K562 (cell line): Measurements from ENCODE around the gene WWOX. TPM values are rescaled to one million over a fixed set of nuclear protein-coding genes. Genes with fewer than 3 reads are reported as not detected.

Experiments
- ATAC-seq: fragments of 200-7000 bp; cut with Tn5 transposase; 3 replicates; pipeline ENCODE4 v1.9.1; 2020; ENCODE audit warnings: moderate library complexity
- BruUV-seq: library from RNA; stranded (reverse); fragments of 400-500 nt; replicated peaks from 2 replicates; lab custom pipeline; 2021; lab: Mats Ljungman, UMichigan
- CTCF ChIA-PET: fragments of 300-600 bp; formaldehyde crosslinking; extraction: SDS; loops from one replicate; lab custom pipeline; 2021; ENCODE audit warnings: low intra/inter-chr PET ratio; lab: Yijun Ruan, JAX
- POLR2A ChIA-PET: fragments of 300-600, 350-650 bp; sonication (Branson Sonifier 250); formaldehyde crosslinking; extraction: SDS; loops from one replicate; lab custom pipeline; 2021; ENCODE audit warnings: antibody characterized with exemption, inconsistent platforms; lab: Yijun Ruan, JAX
- DNase-seq, 4 experiments: peaks; one replicate each; pipeline versions ENCODE4 v3.0.0 to v3.0.0-alpha.2; 2011 to 2018; ENCODE audit warnings: low spot score in 3 of 4, mixed read lengths in 3 of 4; ENCODE audit errors: extremely low read depth in 1 of 4
- FAIRE-seq: peaks from 2 replicates; lab custom pipeline; 2011; peaks lifted over from hg19 to GRCh38; lab: Jason Lieb, UNC
- H2AFZ ChIP-seq: 2 replicates; pipeline ENCODE4 v1.6.0; 2011; ENCODE audit warnings: low read depth, low read length, control low read depth, inconsistent platforms
- H3K27ac ChIP-seq: fragments of 200-600 bp; 3 replicates; pipeline ENCODE4 v1.8.0; 2011; ENCODE audit warnings: low read depth, mild to moderate bottlenecking, control low read depth, inconsistent platforms, low read length, moderate library complexity, mixed read lengths; ENCODE audit errors: extremely low read depth
- H3K27me3 ChIP-seq, 2 experiments: fragments of 300-600 bp in 1 of 2; 2 replicates in 1 of 2; 3 replicates in 1 of 2; pipeline versions ENCODE4 v1.6.0 to v1.8.0; 2011; ENCODE audit warnings: inconsistent platforms in 2 of 2, low read length in 2 of 2, mild to moderate bottlenecking in 1 of 2, mixed read lengths in 1 of 2, moderate library complexity in 1 of 2; ENCODE audit not compliant: control insufficient read depth in 2 of 2, insufficient read depth in 2 of 2
- H3K36me3 ChIP-seq: fragments of 300-600 bp; 3 replicates; pipeline ENCODE4 v1.8.0; 2011; ENCODE audit warnings: mild to moderate bottlenecking, low read length, inconsistent platforms; ENCODE audit not compliant: control insufficient read depth, insufficient read depth
- H3K4me1 ChIP-seq, 2 experiments: fragments of 200-600 bp in 1 of 2; replicated peaks in 1 of 2; 2 replicates in 1 of 2; 3 replicates in 1 of 2; pipeline versions ENCODE4 v1.5.1 to v1.8.0; 2011; ENCODE audit warnings: inconsistent platforms in 2 of 2, low read length in 2 of 2, mild to moderate bottlenecking in 1 of 2, mixed read lengths in 1 of 2, moderate library complexity in 1 of 2; ENCODE audit not compliant: control insufficient read depth in 2 of 2, insufficient read depth in 2 of 2
- H3K4me2 ChIP-seq: 2 replicates; pipeline ENCODE4 v1.6.1; 2011; ENCODE audit warnings: low read length, control low read depth, inconsistent platforms, mixed read lengths; ENCODE audit not compliant: insufficient read depth
- H3K4me3 ChIP-seq: fragments of 200-600 bp; sonication (generic), shearing (Covaris generic); 2 replicates; pipeline ENCODE4 v1.5.1; 2016; ENCODE audit warnings: control low read depth, inconsistent platforms
- H3K79me2 ChIP-seq: fragments of 200-600 bp; 3 replicates; pipeline ENCODE4 v1.8.0; 2011; ENCODE audit warnings: low read length, inconsistent platforms; ENCODE audit not compliant: control insufficient read depth, insufficient read depth
- H3K9ac ChIP-seq, 2 experiments: 2 replicates each; pipeline versions ENCODE4 v1.6.0 to v1.6.1; 2011; ENCODE audit warnings: low read depth in 2 of 2, low read length in 2 of 2, control low read depth in 1 of 2, inconsistent platforms in 1 of 2, mild to moderate bottlenecking in 1 of 2, mixed read lengths in 1 of 2; ENCODE audit not compliant: insufficient read depth in 1 of 2
- H3K9me1 ChIP-seq: one replicate; pipeline ENCODE4 v1.6.0; 2011; ENCODE audit warnings: inconsistent platforms, mild to moderate bottlenecking, low read length, moderate library complexity; ENCODE audit not compliant: control insufficient read depth, insufficient read depth
- H3K9me3 ChIP-seq: replicated peaks from 2 replicates; pipeline ENCODE4 v1.5.1; 2011; ENCODE audit warnings: low read depth, low read length, inconsistent platforms; ENCODE audit not compliant: control insufficient read depth, insufficient read depth
- H4K20me1 ChIP-seq: replicated peaks from 2 replicates; pipeline ENCODE4 v1.6.1; 2011; ENCODE audit warnings: low read length, inconsistent platforms, mixed read lengths; ENCODE audit not compliant: control insufficient read depth, insufficient read depth
- BACH1 ChIP-seq: fragments of 200-800 bp; sonication (Bioruptor generic); IDR thresholded peaks from 2 replicates; pipeline ENCODE4 v1.6.1; 2016; ENCODE audit warnings: missing genetic modification characterization, missing compliant biosample characterization
- BDP1 ChIP-seq: IDR thresholded peaks from 3 replicates; pipeline ENCODE4 v1.6.1; 2011; ENCODE audit not compliant: insufficient read length, insufficient read depth
- EGR1 ChIP-seq: fragments of 450-650 bp; conservative IDR thresholded peaks from 2 replicates; pipeline ENCODE4 v1.6.1; 2017; ENCODE audit warnings: mild to moderate bottlenecking
- ETS2 ChIP-seq: IDR thresholded peaks from 2 replicates; pipeline ENCODE4 v1.6.1; 2016; ENCODE audit warnings: borderline replicate concordance, missing genetic modification characterization, mild to moderate bottlenecking, moderate library complexity, missing compliant biosample characterization; ENCODE audit not compliant: poor library complexity, severe bottlenecking
- EZH2 ChIP-seq: IDR thresholded peaks from 2 replicates; pipeline ENCODE4 v1.6.1; 2012; ENCODE audit warnings: low read depth, mild to moderate bottlenecking, inconsistent platforms, low read length, borderline replicate concordance
- GTF2A2 ChIP-seq: IDR thresholded peaks from 2 replicates; pipeline ENCODE4 v1.6.1; 2016; ENCODE audit warnings: mild to moderate bottlenecking, missing genetic modification characterization, missing compliant biosample characterization
- IRF2 ChIP-seq: sonication (generic); formaldehyde crosslinking; IDR thresholded peaks from 2 replicates; pipeline ENCODE4 v1.8.1; 2022; ENCODE audit warnings: mild to moderate bottlenecking, missing genetic modification reagents
- NCOA2 ChIP-seq, 2 experiments: fragments of 450-650 bp; IDR thresholded peaks; 2 replicates each; pipeline ENCODE4 v1.6.1; 2018; ENCODE audit warnings: mild to moderate bottlenecking in 2 of 2, moderate library complexity in 1 of 2; ENCODE audit not compliant: partially characterized antibody in 2 of 2
- PHB2 ChIP-seq: fragments of 450-650 bp; IDR thresholded peaks from 2 replicates; pipeline ENCODE4 v1.6.1; 2017; ENCODE audit warnings: low read depth
- PPARD ChIP-seq: fragments of 250-450 bp; sonication (Bioruptor Pico); IDR thresholded peaks from 2 replicates; pipeline ENCODE4 v1.8.0; 2022; ENCODE audit warnings: inconsistent platforms, mild to moderate bottlenecking, moderate library complexity
- PRMT5 ChIP-seq: sonication (generic); formaldehyde crosslinking; IDR thresholded peaks from 2 replicates; pipeline ENCODE4 v1.5.0; 2020; ENCODE audit warnings: missing genetic modification reagents
- RUNX1 ChIP-seq: sonication (generic); IDR thresholded peaks from 2 replicates; pipeline ENCODE4 v1.6.1; 2016; ENCODE audit warnings: antibody characterized with exemption, low read depth
- SAFB ChIP-seq: fragments of 200-400 bp; formaldehyde crosslinking; IDR thresholded peaks from 2 replicates; pipeline ENCODE4 v1.6.1; 2017; ENCODE audit warnings: low read depth, low read length, borderline replicate concordance
- TFAM ChIP-seq: fragments of 250-450 bp; sonication (Bioruptor Pico); conservative IDR thresholded peaks from 2 replicates; pipeline ENCODE4 v1.5.0; 2021; ENCODE audit warnings: mild to moderate bottlenecking, moderate library complexity
- ZNF124 ChIP-seq: sonication (generic); formaldehyde crosslinking; IDR thresholded peaks from 2 replicates; pipeline ENCODE4 v1.8.1; 2022; ENCODE audit warnings: missing genetic modification reagents
- ZNF133 ChIP-seq: fragments of 250-450 bp; sonication (Bioruptor Pico); IDR thresholded peaks from 2 replicates; pipeline ENCODE4 v1.4.0; 2020; ENCODE audit warnings: mild to moderate bottlenecking
- ZNF143 ChIP-seq: sonication (generic); formaldehyde crosslinking; IDR thresholded peaks from 2 replicates; pipeline ENCODE4 v1.9.0; 2022; ENCODE audit warnings: mild to moderate bottlenecking, missing genetic modification reagents
- ZNF224 ChIP-seq: sonication (generic); formaldehyde crosslinking; IDR thresholded peaks from 2 replicates; pipeline ENCODE4 v1.8.0; 2022; ENCODE audit warnings: mild to moderate bottlenecking, missing genetic modification reagents
- WGBS: fragments of 100-300 bp; shearing (Covaris generic); methylation state at CpG from one replicate; pipeline ENCODE4 v1.1.6; 2016; ENCODE audit warnings: low coverage, mixed read lengths; ENCODE audit not compliant: insufficient coverage; ENCODE audit errors: missing lambda C conversion rate; 5-methylcytosine and 5-hydroxymethylcytosine counted together
- in situ Hi-C: fragments of 300-500 bp; cut with MboI; formaldehyde crosslinking; loops from 4 replicates; pipeline ENCODE4 v1.15.0; 2018; ENCODE audit warnings: inconsistent platforms, mixed read lengths
- intact Hi-C: fragments of 100-400 bp; cut with micrococcal nuclease; formaldehyde crosslinking; loops from 2 replicates; pipeline ENCODE4 v1.14.2; 2022
- polyA plus RNA-seq, 8 experiments: library from polyadenylated mRNA; depleted of rRNA in 4 of 8; stranded (reverse) in 5 of 8; unstranded in 3 of 8; fragments of >200 nt; fragmentation: Nextera tagmentation in 2 of 8; fragmentation: Illumina TruSeq in 1 of 8; extraction: Ambion mirVana in 2 of 8; extraction: Trizol in 1 of 8; gene quantifications; 2 replicates each; pipeline versions ENCODE4 v1.2.1 to v1.2.3, GENCODE V29; 2011 to 2014; ENCODE audit warnings: inconsistent platforms in 1 of 8, missing spikeins in 1 of 8
- total RNA-seq, 7 experiments: library from RNA; depleted of rRNA in 6 of 7; stranded (reverse); fragments of >200 nt in 6 of 7; fragmentation: Illumina TruSeq in 2 of 7; extraction: Trizol in 2 of 7; gene quantifications; 2 replicates each; pipeline versions ENCODE4 v1.2.1 to v1.2.3, GENCODE V29; 2011 to 2021; ENCODE audit warnings: low replicate concordance in 1 of 7
- TF ChIP-seq, protein P1 (sequence below): sonication (generic); formaldehyde crosslinking; IDR thresholded peaks from 2 replicates; pipeline ENCODE4 v1.9.0; 2022; ENCODE audit warnings: mild to moderate bottlenecking, missing genetic modification reagents
- TF ChIP-seq, protein P2 (sequence below): fragments of 250-450 bp; sonication (Bioruptor Pico); IDR thresholded peaks from 2 replicates; pipeline ENCODE4 v1.5.0; 2020; ENCODE audit warnings: mild to moderate bottlenecking
- TF ChIP-seq, protein P3 (sequence below): fragments of 250-450 bp; sonication (Bioruptor Pico); IDR thresholded peaks from 2 replicates; pipeline ENCODE4 v1.9.0; 2021; ENCODE audit warnings: mild to moderate bottlenecking
- TF ChIP-seq, protein P4 (sequence below): fragments of 250-450 bp; sonication (Bioruptor Pico); IDR thresholded peaks from 2 replicates; pipeline ENCODE4 v1.8.0; 2021; ENCODE audit warnings: moderate library complexity, mild to moderate bottlenecking, inconsistent platforms

Gene WWOX
- total and polyA plus RNA-seq, 9 of the 15 experiments (the other 6 are each of a cell fraction or from before 2014, with no cell fraction given), result 1.6 to 22.7 (median 8.1) TPM

DNA sequence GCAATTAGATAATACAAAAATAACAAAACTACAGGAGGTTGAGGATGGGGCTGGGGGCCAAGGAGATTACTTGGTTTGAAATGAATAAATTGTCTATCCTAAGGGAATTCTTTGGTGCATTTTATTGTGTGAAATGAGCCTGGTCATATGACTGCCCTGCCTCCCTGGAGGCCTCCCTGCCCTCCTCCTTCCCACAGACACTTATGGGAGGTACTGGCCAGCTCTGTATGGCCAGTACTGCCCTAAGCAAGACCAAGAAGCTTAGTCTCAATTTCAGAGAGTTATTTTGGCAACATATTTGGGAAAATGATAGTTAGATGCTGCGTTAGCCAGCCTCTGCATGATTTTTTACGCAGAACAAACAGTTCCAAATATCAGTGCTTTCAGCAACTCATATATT, 511.9 kb downstream of the WWOX start (continued):
- no peak for TF ChIP-seq ZNF124 (CRISPR knock-in tag)
- TF ChIP-seq PRMT5, result no peak
- TF ChIP-seq EZH2, result no peak
- no peak for TF ChIP-seq EGR1
- no peak for TF ChIP-seq BACH1 (tag)
- TF ChIP-seq PHB2, result no peak
- TF ChIP-seq, protein P1, sequence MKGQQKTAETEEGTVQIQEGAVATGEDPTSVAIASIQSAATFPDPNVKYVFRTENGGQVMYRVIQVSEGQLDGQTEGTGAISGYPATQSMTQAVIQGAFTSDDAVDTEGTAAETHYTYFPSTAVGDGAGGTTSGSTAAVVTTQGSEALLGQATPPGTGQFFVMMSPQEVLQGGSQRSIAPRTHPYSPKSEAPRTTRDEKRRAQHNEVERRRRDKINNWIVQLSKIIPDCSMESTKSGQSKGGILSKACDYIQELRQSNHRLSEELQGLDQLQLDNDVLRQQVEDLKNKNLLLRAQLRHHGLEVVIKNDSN (CRISPR knock-in tag), result no peak
- TF ChIP-seq, protein P2, sequence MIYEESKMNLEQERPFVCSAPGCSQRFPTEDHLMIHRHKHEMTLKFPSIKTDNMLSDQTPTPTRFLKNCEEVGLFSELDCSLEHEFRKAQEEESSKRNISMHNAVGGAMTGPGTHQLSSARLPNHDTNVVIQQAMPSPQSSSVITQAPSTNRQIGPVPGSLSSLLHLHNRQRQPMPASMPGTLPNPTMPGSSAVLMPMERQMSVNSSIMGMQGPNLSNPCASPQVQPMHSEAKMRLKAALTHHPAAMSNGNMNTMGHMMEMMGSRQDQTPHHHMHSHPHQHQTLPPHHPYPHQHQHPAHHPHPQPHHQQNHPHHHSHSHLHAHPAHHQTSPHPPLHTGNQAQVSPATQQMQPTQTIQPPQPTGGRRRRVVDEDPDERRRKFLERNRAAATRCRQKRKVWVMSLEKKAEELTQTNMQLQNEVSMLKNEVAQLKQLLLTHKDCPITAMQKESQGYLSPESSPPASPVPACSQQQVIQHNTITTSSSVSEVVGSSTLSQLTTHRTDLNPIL (CRISPR knock-in tag), result no peak
- no peak for TF ChIP-seq RUNX1
- no peak for TF ChIP-seq BDP1
- no peak for TF ChIP-seq ZNF224

DNA sequence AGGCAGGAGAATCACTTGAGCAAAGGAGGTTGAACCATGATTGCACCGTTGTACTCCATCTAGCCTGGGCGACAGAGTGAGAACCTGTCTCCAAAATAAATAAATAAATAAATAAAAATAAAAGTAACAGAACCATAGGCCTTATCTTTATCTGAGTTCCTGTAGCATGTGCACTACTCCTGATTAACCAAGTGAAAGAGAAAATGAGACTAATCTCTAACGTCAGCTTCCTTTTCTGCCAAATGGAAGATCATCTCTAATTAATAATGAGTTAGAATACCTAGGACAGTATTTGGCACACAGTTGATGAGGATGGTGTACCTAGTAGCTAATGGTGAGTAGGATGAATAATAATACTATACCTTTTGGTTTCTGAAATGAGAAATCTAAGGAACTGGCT, 520.4 kb downstream of the WWOX start:
- Histone ChIP-seq H3K9me3 (no peaks in the 10 kb centered on the region), H4K20me1 (no peaks in the 10 kb centered on the region), H3K9ac (no peak overlapping the region), H3K27me3 (peaks cover 0 to 3% of the 10 kb centered on the region in 2 experiments; a peak in 1 of 5 replicates), H3K79me2 (no peaks in the 10 kb centered on the region), H3K27ac (no peak overlapping the region), H3K4me1 (no peaks in the 10 kb centered on the region), H3K4me3 (no peak overlapping the region), H3K36me3 (no peaks in the 10 kb centered on the region), H3K4me2 (no peak overlapping the region), H3K9me1 (no peaks in the 10 kb centered on the region), H2AFZ (no peak overlapping the region)
- no TSS peak for BruUV-seq
- ATAC-seq (no peak), FAIRE-seq (no peak), DNase-seq (no peak)
- intact Hi-C loops (no loop called here), in situ Hi-C loops (no loop called here)
- WGBS, result 0% methylated on average over 3 of the region's 3 CpGs
- POLR2A ChIA-PET, result no interaction called here
- CTCF ChIA-PET, result no interaction called here
- TF ChIP-seq PRMT5 (no peak), ETS2 (tag) (no peak), PPARD (no peak), ZNF143 (CRISPR knock-in tag) (no peak), GTF2A2 (no peak), NCOA2 (IDR thresholded peaks at IDR 0.05; ENCODE audit: partially characterized antibody in 2 of 2) (no peak), ZNF133 (no peak), IRF2 (CRISPR knock-in tag) (no peak), SAFB (no peak), TFAM (CRISPR knock-in tag) (no peak)
- TF ChIP-seq, protein P3, sequence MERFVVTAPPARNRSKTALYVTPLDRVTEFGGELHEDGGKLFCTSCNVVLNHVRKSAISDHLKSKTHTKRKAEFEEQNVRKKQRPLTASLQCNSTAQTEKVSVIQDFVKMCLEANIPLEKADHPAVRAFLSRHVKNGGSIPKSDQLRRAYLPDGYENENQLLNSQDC (CRISPR knock-in tag), result no peak
- TF ChIP-seq, protein P4, sequence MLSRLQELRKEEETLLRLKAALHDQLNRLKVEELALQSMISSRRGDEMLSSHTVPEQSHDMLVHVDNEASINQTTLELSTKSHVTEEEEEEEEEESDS (CRISPR knock-in tag), result no peak
